Astrocyte (in vitro differentiated cells and primary cell): ENCODE measurements around the gene EXOC6B. TPM values are rescaled to one million over a fixed set of nuclear protein-coding genes. Genes with fewer than 3 reads are reported as not detected.

Experiments used
- DNase-seq: peaks from one replicate; pipeline ENCODE4 v3.0.0-alpha.2; 2010; ENCODE audit warnings: low read depth
- FAIRE-seq: peaks from 2 replicates; lab custom pipeline; 2011; peaks lifted over from hg19 to GRCh38; lab: Jason Lieb, UNC
- H2AFZ ChIP-seq: 2 replicates; pipeline ENCODE4 v1.6.0; 2012; ENCODE audit warnings: low read depth, low read length, inconsistent platforms
- H3K27ac ChIP-seq: 2 replicates; pipeline ENCODE4 v1.5.1; 2011; ENCODE audit warnings: low read depth, low read length, inconsistent platforms
- H3K27me3 ChIP-seq: 2 replicates; pipeline ENCODE4 v1.6.0; 2011; ENCODE audit warnings: low read length, inconsistent platforms; ENCODE audit not compliant: insufficient read depth
- H3K36me3 ChIP-seq: 2 replicates; pipeline ENCODE4 v1.5.1; 2011; ENCODE audit warnings: low read length, inconsistent platforms; ENCODE audit not compliant: insufficient read depth
- H3K4me1 ChIP-seq: 2 replicates; pipeline ENCODE4 v1.5.1; 2011; ENCODE audit warnings: low read length, inconsistent platforms; ENCODE audit not compliant: insufficient read depth
- H3K4me2 ChIP-seq: 2 replicates; pipeline ENCODE4 v1.6.0; 2012; ENCODE audit warnings: low read length, inconsistent platforms
- H3K4me3 ChIP-seq: 2 replicates; pipeline ENCODE4 v1.5.1; 2011; ENCODE audit warnings: low read depth, mild to moderate bottlenecking, low read length, inconsistent platforms; ENCODE audit not compliant: insufficient read depth
- H3K79me2 ChIP-seq: 2 replicates; pipeline ENCODE4 v1.6.0; 2012; ENCODE audit warnings: mild to moderate bottlenecking, low read length, inconsistent platforms; ENCODE audit not compliant: insufficient read depth
- H3K9ac ChIP-seq: 2 replicates; pipeline ENCODE4 v1.6.0; 2012; ENCODE audit warnings: mild to moderate bottlenecking, low read length, inconsistent platforms
- H3K9me3 ChIP-seq: 2 replicates; pipeline ENCODE4 v1.5.1; 2012; ENCODE audit warnings: low read depth, mild to moderate bottlenecking, low read length, inconsistent platforms; ENCODE audit not compliant: insufficient read depth
- H4K20me1 ChIP-seq: 2 replicates; pipeline ENCODE4 v1.6.0; 2012; ENCODE audit warnings: low read length, inconsistent platforms; ENCODE audit not compliant: insufficient read depth
- H3K27ac Mint-ChIP-seq: one replicate; pipeline ENCODE4 v1.8.0; 2021; ENCODE audit warnings: mild to moderate bottlenecking, mixed read lengths; ENCODE audit not compliant: unreplicated experiment
- H3K27me3 Mint-ChIP-seq: one replicate; pipeline ENCODE4 v1.8.0; 2021; ENCODE audit warnings: low read depth, mixed read lengths; ENCODE audit not compliant: unreplicated experiment
- H3K36me3 Mint-ChIP-seq: one replicate; pipeline ENCODE4 v1.8.0; 2021; ENCODE audit warnings: low read depth, mixed read lengths; ENCODE audit not compliant: unreplicated experiment
- H3K4me1 Mint-ChIP-seq: one replicate; pipeline ENCODE4 v1.8.0; 2021; ENCODE audit warnings: low read depth, mixed read lengths; ENCODE audit not compliant: unreplicated experiment
- H3K4me3 Mint-ChIP-seq: one replicate; pipeline ENCODE4 v1.8.0; 2021; ENCODE audit warnings: mild to moderate bottlenecking, moderate library complexity, mixed read lengths; ENCODE audit not compliant: unreplicated experiment
- H3K9me3 Mint-ChIP-seq: one replicate; pipeline ENCODE4 v1.8.0; 2021; ENCODE audit warnings: mild to moderate bottlenecking, mixed read lengths; ENCODE audit not compliant: unreplicated experiment
- CTCF ChIP-seq: IDR thresholded peaks from 2 replicates; pipeline ENCODE4 v1.5.1; 2011; ENCODE audit warnings: low read depth, mild to moderate bottlenecking, inconsistent platforms, low read length, moderate library complexity; ENCODE audit not compliant: insufficient read depth
- EZH2 ChIP-seq: IDR thresholded peaks from 2 replicates; pipeline ENCODE4 v1.6.1; 2012; ENCODE audit warnings: mild to moderate bottlenecking, low read length, inconsistent platforms; ENCODE audit not compliant: insufficient read depth
- total RNA-seq: library from RNA; stranded (reverse); gene quantifications from 2 replicates; pipeline ENCODE4 v1.2.1, GENCODE V29; 2021

Gene EXOC6B
- total RNA-seq, 1 donor from 2014 or later, result 31.8 TPM

GRCh38 chr2:72263043-72263775, 562.6 kb downstream of the EXOC6B start:
- no peak overlapping the region for H3K9ac ChIP-seq
- Mint-ChIP-seq H3K27ac (no peak overlapping the region), H3K9me3 (no peaks in the 10 kb centered on the region), H3K36me3 (no peaks in the 10 kb centered on the region), H3K4me1 (peaks cover 10% of the 10 kb centered on the region), H3K27me3 (peaks cover 2% of the 10 kb centered on the region), H3K4me3 (no peak overlapping the region)
- no peak overlapping the region for H3K27ac ChIP-seq
- peaks cover 3% of the 10 kb centered on the region for H4K20me1 ChIP-seq
- peaks cover 3% of the 10 kb centered on the region for H3K4me1 ChIP-seq
- DNase-seq, result no peak
- H3K4me2 ChIP-seq, result no peak overlapping the region
- H3K36me3 ChIP-seq, result no peaks in the 10 kb centered on the region
- FAIRE-seq, result no peak
- TF ChIP-seq EZH2 (no peak), CTCF (no peak)
- no peaks in the 10 kb centered on the region for H3K79me2 ChIP-seq
- H3K9me3 ChIP-seq, result no peaks in the 10 kb centered on the region
- no peaks in the 10 kb centered on the region for H3K27me3 ChIP-seq
- H3K4me3 ChIP-seq, result no peak overlapping the region
- no peak overlapping the region for H2AFZ ChIP-seq

DNA sequence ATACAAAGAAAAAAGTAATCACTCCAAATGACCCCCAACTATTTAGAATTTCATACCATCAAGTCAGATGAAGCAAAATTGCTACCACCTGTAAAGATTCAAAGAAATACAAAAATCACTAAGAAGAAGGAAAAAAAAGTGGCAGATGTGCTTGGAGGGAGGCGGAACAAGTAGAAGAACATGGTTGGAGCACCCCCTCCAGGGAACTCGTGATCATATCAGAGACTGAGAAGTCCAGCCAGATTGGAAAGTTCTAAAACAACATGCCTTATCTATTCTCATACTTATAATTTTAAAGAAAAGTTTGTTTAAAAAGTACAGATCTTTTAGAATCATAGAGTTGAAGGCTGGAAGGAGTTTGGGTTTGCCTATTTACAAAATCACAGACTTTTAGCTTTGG, 564.8 kb downstream of the EXOC6B start:
- peaks cover 3% of the 10 kb centered on the region for H4K20me1 ChIP-seq
- H3K4me1 ChIP-seq, result peaks cover 3% of the 10 kb centered on the region
- no peaks in the 10 kb centered on the region for H3K79me2 ChIP-seq
- no peaks in the 10 kb centered on the region for H3K36me3 ChIP-seq
- H3K27ac ChIP-seq, result no peak overlapping the region
- DNase-seq, result no peak
- Mint-ChIP-seq H3K4me3 (no peak overlapping the region), H3K27ac (no peak overlapping the region), H3K27me3 (peaks cover 2% of the 10 kb centered on the region), H3K9me3 (no peaks in the 10 kb centered on the region), H3K4me1 (peaks cover 10% of the 10 kb centered on the region), H3K36me3 (no peaks in the 10 kb centered on the region)
- no peak overlapping the region for H3K4me2 ChIP-seq
- no peak for FAIRE-seq
- TF ChIP-seq EZH2, result no peak
- no peak for TF ChIP-seq CTCF
- H2AFZ ChIP-seq, result no peak overlapping the region
- no peak overlapping the region for H3K4me3 ChIP-seq
- H3K27me3 ChIP-seq, result no peaks in the 10 kb centered on the region
- no peak overlapping the region for H3K9ac ChIP-seq
- no peaks in the 10 kb centered on the region for H3K9me3 ChIP-seq

DNA sequence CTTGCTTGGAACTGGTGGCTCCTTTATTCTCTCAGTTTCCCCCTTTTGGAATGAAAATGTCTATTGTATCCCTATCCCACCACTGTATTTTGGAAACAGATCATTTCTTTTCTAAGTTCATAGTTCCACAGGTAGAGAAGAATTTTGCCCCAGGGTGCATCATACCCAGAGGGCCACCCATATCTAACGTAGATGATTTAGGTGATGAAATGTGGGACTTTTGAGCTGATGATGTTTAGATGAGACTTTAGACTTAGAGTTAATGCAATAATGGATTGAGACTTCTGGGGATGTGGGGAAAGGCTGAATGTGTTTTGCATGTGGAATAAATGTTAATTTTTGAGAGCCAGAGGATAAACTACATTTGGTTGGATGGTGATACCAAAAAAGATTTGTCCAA, 570.3 kb downstream of the EXOC6B start:
- no peaks in the 10 kb centered on the region for H3K4me1 Mint-ChIP-seq
- no peaks in the 10 kb centered on the region for H3K27me3 Mint-ChIP-seq
- DNase-seq (no peak), FAIRE-seq (no peak)
- no peaks in the 10 kb centered on the region for H3K79me2 ChIP-seq
- H3K27ac ChIP-seq, result no peak overlapping the region
- H3K4me3 Mint-ChIP-seq, result no peak overlapping the region
- H3K9ac ChIP-seq, result no peak overlapping the region
- H4K20me1 ChIP-seq, result no peaks in the 10 kb centered on the region
- peaks cover 10% of the 10 kb centered on the region for H3K9me3 Mint-ChIP-seq
- no peaks in the 10 kb centered on the region for H3K27me3 ChIP-seq
- H3K4me1 ChIP-seq, result no peaks in the 10 kb centered on the region
- H3K4me3 ChIP-seq, result no peak overlapping the region
- TF ChIP-seq CTCF (no peak), EZH2 (no peak)
- H3K9me3 ChIP-seq, result no peaks in the 10 kb centered on the region
- H3K4me2 ChIP-seq, result no peak overlapping the region
- H2AFZ ChIP-seq, result no peak overlapping the region
- peaks cover 6% of the 10 kb centered on the region for H3K36me3 Mint-ChIP-seq
- no peak overlapping the region for H3K27ac Mint-ChIP-seq
- no peaks in the 10 kb centered on the region for H3K36me3 ChIP-seq
